HTERT RPE-1 (cell line): ENCODE measurements around the gene IL1RAPL2.
"Not testable (repeated sequence)": the region's sequence is repeated elsewhere in the genome, so short reads cannot be mapped to it uniquely, and the experiment has no call there.

ENCODE experiments used
- in situ Hi-C: fragments of 300-500 bp; cut with MboI; formaldehyde crosslinking; loops from 4 replicates; pipeline ENCODE4 v1.14.3; 2020; ENCODE audit warnings: low sequenced_read_pairs

Gene IL1RAPL2

GRCh38 chrX:105134273-105134672 is 568.3 kb downstream of the IL1RAPL2 start:
- in situ Hi-C loops, result no loop called here

- in situ Hi-C loops, result no loop called here
Observed at GRCh38 chrX:105136786-105137185, 570.8 kb downstream of the IL1RAPL2 start.

GRCh38 chrX:105150036-105150435 is 584.0 kb downstream of the IL1RAPL2 start:
- in situ Hi-C loops, result no loop called here

GRCh38 chrX:105150557-105150956 is 584.6 kb downstream of the IL1RAPL2 start:
- in situ Hi-C loops, result no loop called here

- in situ Hi-C loops, result no loop called here
Observed at GRCh38 chrX:105167233-105167632, 601.2 kb downstream of the IL1RAPL2 start.

- in situ Hi-C loops, result no loop called here
Observed at GRCh38 chrX:105168577-105168976, 602.6 kb downstream of the IL1RAPL2 start.

DNA sequence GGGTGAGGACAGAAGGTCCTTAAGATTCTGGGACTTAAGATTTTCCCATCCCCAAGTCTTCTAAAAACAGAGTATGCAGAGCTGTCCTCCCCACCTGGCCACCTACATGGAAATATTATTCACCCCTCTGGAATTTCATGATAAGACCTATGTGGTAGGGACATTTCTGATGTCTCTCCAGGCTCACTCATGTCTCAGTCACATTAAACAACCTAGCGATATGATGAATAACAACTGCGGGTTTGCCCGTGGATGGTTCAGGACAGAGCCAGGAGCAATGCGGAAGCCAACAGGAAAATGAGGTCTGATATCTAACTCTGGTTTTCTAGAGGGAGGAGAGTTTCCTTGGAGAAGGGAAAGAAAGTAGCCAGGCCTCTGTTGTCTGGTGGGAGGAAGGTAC is 607.1 kb downstream of the IL1RAPL2 start:
- in situ Hi-C loops, result no loop called here

DNA sequence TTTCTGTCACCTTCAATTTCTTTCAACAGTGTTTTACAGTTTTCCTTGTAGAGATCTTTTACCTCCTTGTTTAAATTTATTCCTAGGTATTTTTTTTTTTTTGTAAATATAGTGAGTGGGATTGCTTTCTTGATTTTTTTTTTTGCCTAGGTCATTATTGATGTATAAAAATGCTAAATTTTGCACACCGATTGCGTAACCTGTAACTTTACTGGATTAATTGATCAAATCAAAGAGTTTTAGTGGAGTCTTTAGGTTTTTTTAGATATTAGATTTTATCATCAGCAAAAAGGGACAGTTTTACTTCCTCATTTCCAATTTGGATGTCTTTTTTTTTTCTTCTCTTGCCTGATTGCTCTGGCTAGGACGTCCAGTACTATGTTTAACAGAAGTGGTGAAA is 613.6 kb downstream of the IL1RAPL2 start:
- in situ Hi-C loops, result no loop called here

DNA sequence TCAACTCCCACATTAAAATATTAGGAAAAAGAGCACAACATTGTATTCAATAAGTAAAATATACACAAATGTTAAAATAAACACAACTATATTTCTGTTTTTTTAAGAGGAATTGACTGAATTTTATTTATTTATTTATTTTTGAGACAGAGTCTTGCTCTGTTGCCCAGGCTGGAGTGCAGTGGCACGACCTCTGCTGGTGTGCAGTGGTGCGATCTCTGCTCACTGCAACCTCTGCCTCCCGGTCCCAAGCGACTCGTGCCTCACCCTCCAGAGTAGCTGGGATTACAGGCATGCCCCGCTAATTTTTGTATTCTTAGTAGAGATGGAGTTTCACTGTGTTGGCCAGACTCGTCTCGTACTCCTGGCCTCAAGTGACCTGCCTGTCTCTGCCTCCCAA is 623.1 kb downstream of the IL1RAPL2 start:
- in situ Hi-C loops, result no loop called here

- in situ Hi-C loops, result no loop called here
Observed at GRCh38 chrX:105190252-105190853, 624.4 kb downstream of the IL1RAPL2 start.

DNA sequence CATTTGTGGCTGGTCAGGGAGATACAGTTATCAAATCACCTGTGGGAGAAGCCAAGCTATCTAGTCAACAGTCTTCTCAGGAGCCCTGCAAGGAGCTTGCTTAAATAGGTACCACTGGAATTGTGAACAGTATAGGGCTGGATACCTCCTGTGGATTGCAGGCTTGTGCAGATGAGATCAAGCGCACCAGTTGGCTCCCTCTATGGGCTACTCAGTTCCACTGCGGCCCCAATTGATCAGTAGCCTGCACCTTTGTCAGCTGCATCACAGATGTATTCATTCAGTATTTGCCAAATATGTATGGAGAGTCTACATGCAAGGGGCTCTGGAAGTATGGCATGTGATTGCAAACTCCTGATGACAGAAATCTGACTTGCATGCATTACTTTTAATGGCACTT is 625.9 kb downstream of the IL1RAPL2 start:
- in situ Hi-C loops, result no loop called here

DNA sequence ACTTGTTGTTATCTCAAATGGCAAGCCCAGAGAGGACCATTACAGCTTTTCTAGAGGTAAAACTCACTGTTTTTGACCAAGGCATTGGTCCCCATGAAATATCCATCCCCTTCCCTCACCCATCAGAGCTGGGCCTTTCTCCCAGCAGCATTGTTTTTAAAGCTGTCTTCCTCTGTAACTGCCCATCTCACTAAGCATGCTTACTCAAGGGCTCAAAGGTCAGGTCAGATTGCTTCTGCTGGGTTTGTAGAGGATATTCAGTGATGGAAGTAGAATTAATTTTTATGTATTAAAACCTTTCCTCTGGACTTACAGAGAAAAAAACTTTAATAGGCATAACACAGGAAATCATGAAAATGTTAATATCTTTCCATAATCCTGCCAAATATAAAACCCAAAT is 643.4 kb downstream of the IL1RAPL2 start:
- in situ Hi-C loops, result no loop called here

DNA sequence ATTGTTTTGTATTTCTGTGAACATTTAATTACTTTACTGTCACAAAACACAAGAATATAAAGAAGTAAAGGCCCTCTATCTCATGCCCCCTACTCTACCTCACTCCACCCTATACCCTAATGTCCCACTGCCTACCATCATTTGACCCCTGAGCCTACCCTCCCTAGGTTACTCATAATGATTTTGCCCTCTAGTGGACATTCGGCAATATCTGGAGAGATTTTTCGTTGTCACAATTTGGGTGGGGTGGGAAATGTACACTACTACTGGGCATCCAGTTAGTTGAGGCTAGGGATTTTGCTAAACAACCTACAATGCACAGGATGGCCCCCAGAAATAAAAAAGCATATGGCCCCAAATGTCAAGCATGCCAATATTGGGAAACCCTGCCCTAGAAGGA is 644.3 kb downstream of the IL1RAPL2 start:
- in situ Hi-C loops, result no loop called here

GRCh38 chrX:105211066-105211575 is 645.1 kb downstream of the IL1RAPL2 start:
- in situ Hi-C loops, result no loop called here

GRCh38 chrX:105219454-105220401 is 653.7 kb downstream of the IL1RAPL2 start:
- in situ Hi-C loops, result no loop called here

DNA sequence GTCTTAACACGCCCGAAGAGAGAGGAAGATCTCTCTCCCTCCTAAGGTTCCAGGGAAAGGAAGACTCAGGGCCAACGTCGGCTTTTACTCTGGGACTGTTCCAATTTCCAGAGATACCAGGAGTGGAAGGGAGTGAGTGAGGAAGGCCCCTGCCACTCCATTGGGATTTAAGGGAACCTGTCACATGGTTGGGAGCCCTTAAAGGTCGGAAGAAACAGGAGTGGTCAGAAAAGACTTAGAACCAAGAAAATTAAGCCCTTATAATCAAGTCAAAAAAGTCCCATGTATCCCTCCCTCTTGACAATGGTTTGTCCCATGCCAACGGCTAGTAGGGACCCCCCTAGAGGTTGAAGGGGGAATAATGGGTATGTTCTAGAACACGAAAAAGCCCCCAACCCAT is 654.6 kb downstream of the IL1RAPL2 start, which contains the start of gene TEX13A:
Gene TEX13A (minus strand): TSS at position 59 of the 400 bp plus-strand sequence. CDS start 297 bp downstream, outside the sequence.
- in situ Hi-C loops, result no loop called here

GRCh38 chrX:105221374-105221773 is 655.4 kb downstream of the IL1RAPL2 start:
- in situ Hi-C loops, result no loop called here

DNA sequence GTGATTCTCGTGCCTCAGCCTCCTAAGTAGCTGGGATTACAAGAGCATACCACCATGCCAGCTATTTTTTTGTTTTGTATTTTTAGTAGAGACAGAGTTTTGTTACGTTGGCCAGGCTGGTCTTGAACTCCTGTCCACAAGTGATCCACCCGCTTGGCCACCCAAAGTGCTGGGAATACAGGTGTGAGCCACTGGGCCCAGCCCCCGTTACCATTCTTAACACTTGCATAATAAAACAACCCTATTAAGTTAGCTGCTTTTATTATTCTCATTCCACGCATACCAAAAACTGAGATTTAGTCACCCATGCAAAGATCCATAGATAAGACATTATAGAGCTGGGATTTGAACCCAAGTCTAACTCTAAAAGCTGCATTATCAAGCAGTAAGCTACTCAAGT is 660.5 kb downstream of the IL1RAPL2 start:
- in situ Hi-C loops, result no loop called here

- in situ Hi-C loops, result no loop called here
Observed at GRCh38 chrX:105228602-105229001, 662.6 kb downstream of the IL1RAPL2 start.

- in situ Hi-C loops, result no loop called here
Observed at GRCh38 chrX:105229146-105229545, 663.1 kb downstream of the IL1RAPL2 start.

DNA sequence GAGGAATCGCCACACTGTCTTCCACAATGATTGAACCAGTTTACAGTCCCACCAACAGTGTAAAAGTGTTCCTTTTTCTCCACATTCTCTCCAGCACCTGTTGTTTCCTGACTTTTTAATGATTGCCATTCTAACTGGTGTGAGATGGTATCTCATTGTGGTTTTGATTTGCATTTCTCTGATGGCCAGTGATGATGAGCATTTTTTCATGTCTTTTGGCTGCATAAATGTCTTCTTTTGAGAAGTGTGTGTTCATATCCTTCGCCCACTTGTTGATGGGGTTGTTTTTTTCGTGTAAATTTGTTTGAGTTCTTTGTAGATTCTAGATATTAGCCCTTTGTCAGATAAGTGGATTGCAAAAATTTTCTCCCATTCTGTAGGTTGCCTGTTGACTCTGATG is 671.4 kb downstream of the IL1RAPL2 start:
- in situ Hi-C loops, result not testable (repeated sequence)

GRCh38 chrX:105241056-105241455 is 675.1 kb downstream of the IL1RAPL2 start:
- in situ Hi-C loops, result no loop called here
